ENCODE results near the gene ACTR2. TPM values are rescaled to one million over a fixed set of nuclear protein-coding genes. Genes with fewer than 3 reads are reported as not detected.

Gene ACTR2
- total RNA-seq, 1 experiment from 2014 or later: 347 TPM

DNA sequence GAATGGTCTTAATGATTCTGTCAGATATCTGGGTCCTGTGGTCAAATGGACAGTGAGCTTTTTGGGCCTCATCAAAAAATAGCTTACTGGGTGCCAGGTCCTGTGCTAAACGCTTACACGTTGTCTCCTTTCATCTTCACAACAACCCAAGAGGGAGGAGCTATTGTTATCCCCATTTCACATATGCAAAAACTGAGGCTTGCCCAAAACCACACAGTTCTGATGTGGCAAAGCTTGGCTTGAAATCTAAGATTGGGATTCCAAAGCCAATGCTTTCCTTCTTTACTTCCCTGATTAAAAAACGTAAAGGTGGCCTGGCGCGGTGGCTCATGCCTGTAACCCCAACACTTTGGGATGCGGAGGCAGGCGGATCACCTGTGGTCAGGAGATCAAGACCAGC, 69.3 kb downstream of the ACTR2 start:
- CTCF ChIA-PET: no interaction called here
- H3K27ac ChIP-seq (ENCODE audit: low read length): no peak overlapping the region
- H3K9me3 ChIP-seq (ENCODE audit: control insufficient read depth, insufficient read depth, low read depth, low read length): no peaks in the 10 kb centered on the region
- no peak overlapping the region for H3K4me3 ChIP-seq (ENCODE audit: low read depth in 2 of 2, low read length in 2 of 2)
- BruUV-seq (replicated peaks): no TSS peak
- TF ChIP-seq TCF7L2 (IDR thresholded peaks at IDR 0.05; ENCODE audit: low read depth, low read length) (no peak), POLR2AphosphoS5 (IDR thresholded peaks at IDR 0.05; ENCODE audit: low read depth, low read length) (no peak), SIN3A (IDR thresholded peaks at IDR 0.05; ENCODE audit: borderline replicate concordance, insufficient read depth, low read depth, low read length) (no peak)
- TF ChIP-seq, protein P1, sequence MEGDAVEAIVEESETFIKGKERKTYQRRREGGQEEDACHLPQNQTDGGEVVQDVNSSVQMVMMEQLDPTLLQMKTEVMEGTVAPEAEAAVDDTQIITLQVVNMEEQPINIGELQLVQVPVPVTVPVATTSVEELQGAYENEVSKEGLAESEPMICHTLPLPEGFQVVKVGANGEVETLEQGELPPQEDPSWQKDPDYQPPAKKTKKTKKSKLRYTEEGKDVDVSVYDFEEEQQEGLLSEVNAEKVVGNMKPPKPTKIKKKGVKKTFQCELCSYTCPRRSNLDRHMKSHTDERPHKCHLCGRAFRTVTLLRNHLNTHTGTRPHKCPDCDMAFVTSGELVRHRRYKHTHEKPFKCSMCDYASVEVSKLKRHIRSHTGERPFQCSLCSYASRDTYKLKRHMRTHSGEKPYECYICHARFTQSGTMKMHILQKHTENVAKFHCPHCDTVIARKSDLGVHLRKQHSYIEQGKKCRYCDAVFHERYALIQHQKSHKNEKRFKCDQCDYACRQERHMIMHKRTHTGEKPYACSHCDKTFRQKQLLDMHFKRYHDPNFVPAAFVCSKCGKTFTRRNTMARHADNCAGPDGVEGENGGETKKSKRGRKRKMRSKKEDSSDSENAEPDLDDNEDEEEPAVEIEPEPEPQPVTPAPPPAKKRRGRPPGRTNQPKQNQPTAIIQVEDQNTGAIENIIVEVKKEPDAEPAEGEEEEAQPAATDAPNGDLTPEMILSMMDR (IDR thresholded peaks at IDR 0.05): no peak
- TF ChIP-seq, protein P2, sequence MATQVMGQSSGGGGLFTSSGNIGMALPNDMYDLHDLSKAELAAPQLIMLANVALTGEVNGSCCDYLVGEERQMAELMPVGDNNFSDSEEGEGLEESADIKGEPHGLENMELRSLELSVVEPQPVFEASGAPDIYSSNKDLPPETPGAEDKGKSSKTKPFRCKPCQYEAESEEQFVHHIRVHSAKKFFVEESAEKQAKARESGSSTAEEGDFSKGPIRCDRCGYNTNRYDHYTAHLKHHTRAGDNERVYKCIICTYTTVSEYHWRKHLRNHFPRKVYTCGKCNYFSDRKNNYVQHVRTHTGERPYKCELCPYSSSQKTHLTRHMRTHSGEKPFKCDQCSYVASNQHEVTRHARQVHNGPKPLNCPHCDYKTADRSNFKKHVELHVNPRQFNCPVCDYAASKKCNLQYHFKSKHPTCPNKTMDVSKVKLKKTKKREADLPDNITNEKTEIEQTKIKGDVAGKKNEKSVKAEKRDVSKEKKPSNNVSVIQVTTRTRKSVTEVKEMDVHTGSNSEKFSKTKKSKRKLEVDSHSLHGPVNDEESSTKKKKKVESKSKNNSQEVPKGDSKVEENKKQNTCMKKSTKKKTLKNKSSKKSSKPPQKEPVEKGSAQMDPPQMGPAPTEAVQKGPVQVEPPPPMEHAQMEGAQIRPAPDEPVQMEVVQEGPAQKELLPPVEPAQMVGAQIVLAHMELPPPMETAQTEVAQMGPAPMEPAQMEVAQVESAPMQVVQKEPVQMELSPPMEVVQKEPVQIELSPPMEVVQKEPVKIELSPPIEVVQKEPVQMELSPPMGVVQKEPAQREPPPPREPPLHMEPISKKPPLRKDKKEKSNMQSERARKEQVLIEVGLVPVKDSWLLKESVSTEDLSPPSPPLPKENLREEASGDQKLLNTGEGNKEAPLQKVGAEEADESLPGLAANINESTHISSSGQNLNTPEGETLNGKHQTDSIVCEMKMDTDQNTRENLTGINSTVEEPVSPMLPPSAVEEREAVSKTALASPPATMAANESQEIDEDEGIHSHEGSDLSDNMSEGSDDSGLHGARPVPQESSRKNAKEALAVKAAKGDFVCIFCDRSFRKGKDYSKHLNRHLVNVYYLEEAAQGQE (IDR thresholded peaks at IDR 0.05; ENCODE audit: insufficient read depth in 1 of 2, low read depth in 2 of 2, low read length in 1 of 2): no peak
- no peak for ATAC-seq
- POLR2A ChIA-PET: no interaction called here
- peaks cover 24% of the 10 kb centered on the region for H3K4me1 ChIP-seq (ENCODE audit: control insufficient read depth, insufficient read depth, low read length)
- in situ Hi-C loops (cut with HindIII; ENCODE audit: low pct_unique_long_range_greater_than_20kb, low sequenced_read_pairs) (no loop called here), intact Hi-C loops (cut with micrococcal nuclease; ENCODE audit: unreplicated experiment) (no loop called here)
- DNase-seq (ENCODE audit: low read depth, low spot score): no peak
- H3K36me3 ChIP-seq (ENCODE audit: control insufficient read depth, insufficient read depth, low read length): no peaks in the 10 kb centered on the region
- H3K27me3 ChIP-seq (ENCODE audit: control insufficient read depth, insufficient read depth, low read length): no peaks in the 10 kb centered on the region

DNA sequence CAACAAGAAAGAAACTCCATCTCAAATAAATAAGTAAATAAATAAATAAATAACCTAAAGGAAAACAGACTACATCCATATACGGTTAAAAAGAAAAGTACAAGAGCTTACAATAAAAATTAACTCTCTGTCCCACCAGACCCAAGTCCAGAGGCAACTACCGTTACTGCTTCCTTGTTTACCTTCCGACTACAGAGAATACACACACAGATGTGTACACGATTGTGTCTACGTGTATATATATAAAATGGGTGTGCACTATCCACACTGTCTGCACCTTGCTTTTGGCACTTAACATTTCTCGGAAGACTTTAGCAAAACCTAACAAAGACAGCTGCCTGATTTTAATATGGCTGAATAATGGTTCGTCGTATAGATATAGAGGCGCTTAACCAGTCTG, 69.9 kb downstream of the ACTR2 start:
- H3K27me3 ChIP-seq (ENCODE audit: control insufficient read depth, insufficient read depth, low read length): no peaks in the 10 kb centered on the region
- no peaks in the 10 kb centered on the region for H3K9me3 ChIP-seq (ENCODE audit: control insufficient read depth, insufficient read depth, low read depth, low read length)
- TF ChIP-seq POLR2AphosphoS5 (IDR thresholded peaks at IDR 0.05; ENCODE audit: low read depth, low read length): no peak
- TF ChIP-seq SIN3A (IDR thresholded peaks at IDR 0.05; ENCODE audit: borderline replicate concordance, insufficient read depth, low read depth, low read length): no peak
- TF ChIP-seq, protein P2 (IDR thresholded peaks at IDR 0.05; ENCODE audit: insufficient read depth in 1 of 2, low read depth in 2 of 2, low read length in 1 of 2): no peak
- TF ChIP-seq TCF7L2 (IDR thresholded peaks at IDR 0.05; ENCODE audit: low read depth, low read length): no peak
- TF ChIP-seq, protein P1 (IDR thresholded peaks at IDR 0.05): no peak
- in situ Hi-C loops (cut with HindIII; ENCODE audit: low pct_unique_long_range_greater_than_20kb, low sequenced_read_pairs) (no loop called here), intact Hi-C loops (cut with micrococcal nuclease; ENCODE audit: unreplicated experiment) (no loop called here)
- no peak overlapping the region for H3K4me3 ChIP-seq (ENCODE audit: low read depth in 2 of 2, low read length in 2 of 2)
- POLR2A ChIA-PET: interaction anchor here (0.8 kb wide), 1 partner anchor 13 kb away, joined by 3 read pairs; no protein-coding TSS in a partner anchor
- H3K4me1 ChIP-seq (ENCODE audit: control insufficient read depth, insufficient read depth, low read length): peaks cover 25% of the 10 kb centered on the region
- no peak overlapping the region for H3K27ac ChIP-seq (ENCODE audit: low read length)
- no peak for ATAC-seq
- CTCF ChIA-PET: no interaction called here
- no peak for DNase-seq (ENCODE audit: low read depth, low spot score)
- H3K36me3 ChIP-seq (ENCODE audit: control insufficient read depth, insufficient read depth, low read length): no peaks in the 10 kb centered on the region
- BruUV-seq (replicated peaks): no TSS peak
